ENCODE results near the gene BICRAL.

Gene BICRAL

DNA sequence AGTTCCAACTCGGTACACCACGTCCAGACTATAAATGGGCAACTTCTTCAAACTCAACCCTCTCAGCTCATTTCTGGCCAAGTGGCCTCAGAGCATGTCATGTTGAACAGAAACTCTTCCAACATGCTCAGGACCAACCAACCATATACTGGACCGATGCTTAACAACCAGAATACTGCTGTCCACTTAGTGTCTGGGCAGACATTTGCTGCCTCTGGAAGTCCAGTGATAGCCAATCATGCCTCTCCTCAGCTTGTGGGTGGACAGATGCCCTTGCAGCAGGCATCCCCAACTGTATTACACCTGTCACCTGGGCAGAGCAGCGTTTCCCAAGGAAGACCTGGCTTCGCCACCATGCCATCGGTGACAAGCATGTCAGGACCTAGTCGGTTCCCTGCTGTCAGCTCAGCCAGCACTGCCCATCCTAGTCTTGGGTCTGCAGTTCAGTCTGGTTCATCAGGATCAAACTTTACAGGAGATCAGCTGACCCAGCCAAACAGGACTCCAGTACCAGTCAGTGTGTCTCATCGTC is 47.8 kb downstream of the BICRAL start:
- TF ChIP-seq, protein P1, sequence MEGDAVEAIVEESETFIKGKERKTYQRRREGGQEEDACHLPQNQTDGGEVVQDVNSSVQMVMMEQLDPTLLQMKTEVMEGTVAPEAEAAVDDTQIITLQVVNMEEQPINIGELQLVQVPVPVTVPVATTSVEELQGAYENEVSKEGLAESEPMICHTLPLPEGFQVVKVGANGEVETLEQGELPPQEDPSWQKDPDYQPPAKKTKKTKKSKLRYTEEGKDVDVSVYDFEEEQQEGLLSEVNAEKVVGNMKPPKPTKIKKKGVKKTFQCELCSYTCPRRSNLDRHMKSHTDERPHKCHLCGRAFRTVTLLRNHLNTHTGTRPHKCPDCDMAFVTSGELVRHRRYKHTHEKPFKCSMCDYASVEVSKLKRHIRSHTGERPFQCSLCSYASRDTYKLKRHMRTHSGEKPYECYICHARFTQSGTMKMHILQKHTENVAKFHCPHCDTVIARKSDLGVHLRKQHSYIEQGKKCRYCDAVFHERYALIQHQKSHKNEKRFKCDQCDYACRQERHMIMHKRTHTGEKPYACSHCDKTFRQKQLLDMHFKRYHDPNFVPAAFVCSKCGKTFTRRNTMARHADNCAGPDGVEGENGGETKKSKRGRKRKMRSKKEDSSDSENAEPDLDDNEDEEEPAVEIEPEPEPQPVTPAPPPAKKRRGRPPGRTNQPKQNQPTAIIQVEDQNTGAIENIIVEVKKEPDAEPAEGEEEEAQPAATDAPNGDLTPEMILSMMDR (IDR thresholded peaks at IDR 0.05; ENCODE audit: insufficient read depth, low read length, poor library complexity, severe bottlenecking) = no peak
- Histone ChIP-seq H3K36me3 (ENCODE audit: control insufficient read depth, insufficient read depth, low read length) (peaks cover 13% of the 10 kb centered on the region), H3K4me3 (replicated peaks; ENCODE audit: low read depth, low read length) (no peak overlapping the region), H3K27me3 (replicated peaks; ENCODE audit: control insufficient read depth, insufficient read depth, low read length) (no peaks in the 10 kb centered on the region)
- no peak for DNase-seq (ENCODE audit: extremely low read depth, insufficient read length)

DNA sequence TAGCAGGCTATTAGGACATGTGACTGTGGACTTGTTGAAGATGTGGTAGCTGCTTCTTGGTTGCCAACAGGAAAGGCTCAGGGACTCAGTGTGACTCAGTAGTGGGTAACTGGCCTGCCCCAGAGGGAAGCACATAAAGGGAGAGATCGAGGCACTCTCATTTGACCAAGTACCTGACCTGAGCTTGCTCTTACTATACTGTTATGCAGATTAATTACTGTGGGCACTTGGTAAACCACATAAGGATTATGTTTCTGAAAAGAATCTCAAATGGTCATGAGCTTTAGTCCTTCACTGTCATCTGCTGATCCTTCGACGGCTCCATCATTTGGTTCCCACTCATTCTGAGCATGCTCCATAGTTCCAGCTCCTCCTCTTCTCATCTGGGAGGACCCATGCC is 49.4 kb downstream of the BICRAL start:
- DNase-seq (ENCODE audit: extremely low read depth, insufficient read length) = no peak
- H3K36me3 ChIP-seq (ENCODE audit: control insufficient read depth, insufficient read depth, low read length) = peaks cover 13% of the 10 kb centered on the region
- no peaks in the 10 kb centered on the region for H3K27me3 ChIP-seq (replicated peaks; ENCODE audit: control insufficient read depth, insufficient read depth, low read length)
- TF ChIP-seq, protein P1 (IDR thresholded peaks at IDR 0.05; ENCODE audit: insufficient read depth, low read length, poor library complexity, severe bottlenecking) = no peak
- no peak overlapping the region for H3K4me3 ChIP-seq (replicated peaks; ENCODE audit: low read depth, low read length)

DNA sequence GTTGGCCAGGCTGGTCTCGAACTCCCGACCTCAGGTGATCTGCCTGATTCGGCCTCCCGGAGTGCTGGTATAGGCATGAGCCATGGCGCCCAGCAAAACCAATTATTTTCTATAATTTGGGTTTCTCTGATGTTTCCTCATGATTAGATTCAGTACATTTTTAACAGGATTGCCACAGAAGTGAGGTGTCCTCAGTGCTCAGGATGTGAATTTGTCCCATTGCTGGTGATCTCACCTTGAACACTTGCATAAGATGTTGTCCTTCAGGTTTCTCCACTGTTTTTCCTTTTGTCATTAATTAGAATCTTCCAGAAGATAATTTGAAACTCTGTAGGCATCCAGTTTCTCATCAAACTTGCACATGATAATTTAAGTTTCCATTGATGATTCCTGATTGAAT is 52.2 kb downstream of the BICRAL start:
- no peak for DNase-seq (ENCODE audit: extremely low read depth, insufficient read length)
- Histone ChIP-seq H3K36me3 (ENCODE audit: control insufficient read depth, insufficient read depth, low read length) (peaks cover 11% of the 10 kb centered on the region), H3K4me3 (replicated peaks; ENCODE audit: low read depth, low read length) (no peak overlapping the region), H3K27me3 (replicated peaks; ENCODE audit: control insufficient read depth, insufficient read depth, low read length) (no peaks in the 10 kb centered on the region)
- TF ChIP-seq, protein P1 (IDR thresholded peaks at IDR 0.05; ENCODE audit: insufficient read depth, low read length, poor library complexity, severe bottlenecking) = no peak

DNA sequence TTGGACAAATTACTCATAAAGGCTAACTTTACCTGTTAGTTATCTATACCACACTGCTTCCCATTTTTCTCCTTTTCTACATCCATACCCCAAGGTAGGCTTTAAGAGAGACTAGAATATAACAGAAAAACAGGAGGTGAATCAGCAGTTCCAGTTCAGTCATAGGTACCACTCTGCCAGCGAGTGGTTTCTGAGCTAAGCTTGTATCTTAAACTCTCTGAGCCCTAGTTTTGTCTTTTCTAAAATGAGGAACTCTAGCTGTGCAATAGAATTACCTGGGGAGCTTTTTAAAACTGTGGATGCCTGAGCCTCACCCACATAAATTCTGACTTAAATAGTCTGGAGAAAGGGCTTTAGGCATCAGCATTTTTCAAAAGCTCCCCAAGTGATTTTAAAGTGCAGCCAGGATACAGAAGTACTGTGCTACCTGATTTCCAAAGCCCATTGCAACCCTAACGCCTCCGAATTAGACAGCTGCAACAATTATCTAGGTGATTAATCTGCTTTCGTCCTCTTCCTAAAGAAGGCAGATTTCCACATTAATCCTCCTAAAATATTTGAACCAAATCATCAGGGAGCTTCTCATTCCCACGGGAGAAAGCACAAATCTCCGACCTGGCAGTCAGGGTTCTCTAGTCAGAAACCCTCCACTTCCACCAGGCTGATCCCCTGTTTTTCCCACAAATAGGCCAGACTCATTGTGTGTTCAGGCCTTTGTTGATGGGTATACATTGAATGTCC is 60.2 kb downstream of the BICRAL start:
- no peaks in the 10 kb centered on the region; the same call in none of the 2 replicates for H3K36me3 ChIP-seq (ENCODE audit: control insufficient read depth, insufficient read depth, low read length)
- H3K4me3 ChIP-seq (replicated peaks; ENCODE audit: low read depth, low read length) = no peak overlapping the region
- DNase-seq (ENCODE audit: extremely low read depth, insufficient read length) = no peak
- TF ChIP-seq, protein P1 (IDR thresholded peaks at IDR 0.05; ENCODE audit: insufficient read depth, low read length, poor library complexity, severe bottlenecking) = no peak
- H3K27me3 ChIP-seq (replicated peaks; ENCODE audit: control insufficient read depth, insufficient read depth, low read length) = no peaks in the 10 kb centered on the region

DNA sequence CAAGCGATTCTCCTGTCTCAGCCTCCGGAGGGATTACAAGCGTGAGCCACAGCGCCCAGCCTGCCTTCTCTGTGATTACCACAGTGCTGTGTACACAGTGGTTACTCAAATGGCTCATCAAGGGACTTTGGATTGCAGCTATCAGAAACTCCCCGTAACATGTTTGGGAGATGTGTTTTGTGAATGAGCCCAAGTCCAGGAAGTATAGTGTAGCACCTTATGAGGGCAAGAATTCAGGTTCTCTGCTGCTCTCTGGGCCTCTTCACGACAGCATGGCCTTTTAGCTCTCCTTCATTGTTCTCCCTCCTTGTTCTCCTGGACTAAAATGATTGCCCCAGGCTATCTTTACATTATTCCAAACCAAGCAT is 63.5 kb downstream of the BICRAL start:
- Histone ChIP-seq H3K36me3 (ENCODE audit: control insufficient read depth, insufficient read depth, low read length) (no peaks in the 10 kb centered on the region; the same call in none of the 2 replicates), H3K27me3 (replicated peaks; ENCODE audit: control insufficient read depth, insufficient read depth, low read length) (no peaks in the 10 kb centered on the region), H3K4me3 (replicated peaks; ENCODE audit: low read depth, low read length) (no peak overlapping the region)
- no peak for DNase-seq (ENCODE audit: extremely low read depth, insufficient read length)
- TF ChIP-seq, protein P1 (IDR thresholded peaks at IDR 0.05; ENCODE audit: insufficient read depth, low read length, poor library complexity, severe bottlenecking) = no peak
